Motor neuron (in vitro differentiated cells): Measurements from ENCODE around the gene NFS1. TPM values are rescaled to one million over a fixed set of nuclear protein-coding genes. Genes with fewer than 3 reads are reported as not detected.
"Not testable (repeated sequence)": the region's sequence is repeated elsewhere in the genome, so short reads cannot be mapped to it uniquely, and the experiment has no call there.

ENCODE experiments used
- ATAC-seq, 8 experiments: fragments of 200-7000 bp; cut with Tn5 transposase; replicated peaks in 6 of 8; 2 replicates each; pipeline ENCODE4 v1.8.0; 2021; ENCODE audit warnings: mild to moderate bottlenecking in 8 of 8, moderate library complexity in 8 of 8
- H3K27ac ChIP-seq, 2 donors: fragments of 250-450 bp; sonication (Bioruptor Pico); 2 replicates each; pipeline ENCODE4 v1.9.0; 2021; ENCODE audit warnings: antibody characterized with exemption in 2 of 2, mild to moderate bottlenecking in 2 of 2, moderate library complexity in 1 of 2
- H3K4me1 ChIP-seq, 2 donors: fragments of 250-450 bp; sonication (Bioruptor Pico); replicated peaks in 1 of 2; 2 replicates each; pipeline ENCODE4 v1.6.1; 2021; ENCODE audit warnings: antibody characterized with exemption in 2 of 2, mild to moderate bottlenecking in 2 of 2, moderate library complexity in 1 of 2
- H3K4me3 ChIP-seq, 5 donors: fragments of 250-450 bp; sonication (Bioruptor Pico); 2 replicates each; pipeline ENCODE4 v1.9.0; 2021; ENCODE audit warnings: antibody characterized with exemption in 5 of 5, mild to moderate bottlenecking in 5 of 5, moderate library complexity in 4 of 5
- WGBS, 10 experiments: fragments of 450-650 bp; shearing (Covaris generic); methylation state at CpG; one replicate each; pipeline ENCODE4 v1.0.0; 2022; 5-methylcytosine and 5-hydroxymethylcytosine counted together
- in situ Hi-C, 9 experiments: fragments of 400-800 bp; cut with MboI; loops; one replicate each; pipeline ENCODE4 v1.15.0; 2021; ENCODE audit warnings: low sequenced_read_pairs in 9 of 9, low pct_unique_long_range_greater_than_20kb in 2 of 9; ENCODE audit not compliant: unreplicated experiment in 9 of 9
- total RNA-seq, 8 experiments: library from RNA; unstranded; fragments of 300-600 nt; gene quantifications; 2 replicates each; pipeline versions ENCODE4 v1.2.3 to v1.2.4, GENCODE V29; 2022

The NFS1 gene
- total RNA-seq, 8 experiments from 2014 or later, result 11.1 to 37.2 (median 17.7) TPM

DNA sequence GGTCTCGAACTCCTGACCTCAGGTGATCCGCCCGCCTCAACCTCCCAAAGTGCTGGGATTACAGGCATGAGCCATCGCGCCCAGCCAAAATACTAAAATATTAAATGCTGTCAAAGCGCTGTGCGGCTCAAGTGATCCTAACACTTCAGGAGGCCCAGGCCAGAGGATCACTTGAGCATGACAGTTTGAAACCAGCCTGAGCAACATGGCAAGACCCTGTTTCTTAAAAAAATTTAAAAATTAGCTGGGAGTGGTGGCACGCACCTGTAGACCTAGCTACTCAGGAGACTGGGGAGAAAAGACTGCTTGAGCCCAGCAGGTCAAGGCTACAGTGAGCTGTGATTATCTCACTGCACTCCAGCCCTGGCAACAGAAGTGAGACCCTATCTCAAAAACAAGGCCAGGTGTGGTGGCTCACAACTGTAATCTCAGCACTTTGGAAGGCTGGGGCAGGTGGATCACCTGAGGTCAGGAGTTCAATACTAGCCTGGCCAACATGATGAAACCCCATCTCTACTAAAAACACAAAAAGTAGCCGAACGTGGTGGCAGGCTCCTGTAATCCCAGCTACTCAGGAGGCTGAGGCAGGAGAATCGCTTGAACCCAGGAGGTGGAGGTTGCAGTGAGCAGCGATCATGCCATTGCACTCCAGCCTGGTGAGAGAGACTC, 24.6 kb upstream of the NFS1 start:
- 94 to 100% (median 100%) methylated on average over 1 to 9 of the region's 12 CpGs; no CpG with 5 or more reads in 2 of the 10 experiments for WGBS, 10 experiments
- in situ Hi-C loops, result loop anchor here in 1 of 9 experiments (25.0 kb wide), 1 partner anchor 164 kb away; no protein-coding TSS in a partner anchor
- H3K4me3 ChIP-seq, H3K4me1 ChIP-seq, ATAC-seq, H3K27ac ChIP-seq: not testable (repeated sequence)

DNA sequence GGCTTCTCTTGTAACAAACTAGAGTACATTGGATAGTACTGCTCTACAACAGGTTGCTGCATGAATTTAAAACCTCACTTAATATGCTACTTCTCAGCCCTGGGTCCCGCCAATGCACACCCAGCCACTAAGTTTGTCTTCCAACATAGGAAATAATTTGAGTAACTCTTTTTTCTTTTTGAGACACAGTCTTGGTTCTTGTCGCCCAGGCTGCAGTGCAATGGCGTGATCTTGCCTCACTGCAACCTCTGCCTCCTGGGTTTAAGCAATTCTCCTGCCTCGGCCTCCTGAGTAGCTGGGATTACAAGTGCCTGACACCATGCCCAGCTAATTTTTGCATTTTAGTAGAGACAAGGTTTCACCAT, 24.1 kb upstream of the NFS1 start:
- in situ Hi-C loops, result loop anchor here in 1 of 9 experiments (25.0 kb wide), 1 partner anchor 164 kb away; no protein-coding TSS in a partner anchor
- not testable (repeated sequence) for H3K4me3 ChIP-seq, ATAC-seq, H3K4me1 ChIP-seq, H3K27ac ChIP-seq
- WGBS, 10 experiments, result 75 to 100% (median 100%) methylated on average over 1 to 4 of the region's 4 CpGs

DNA sequence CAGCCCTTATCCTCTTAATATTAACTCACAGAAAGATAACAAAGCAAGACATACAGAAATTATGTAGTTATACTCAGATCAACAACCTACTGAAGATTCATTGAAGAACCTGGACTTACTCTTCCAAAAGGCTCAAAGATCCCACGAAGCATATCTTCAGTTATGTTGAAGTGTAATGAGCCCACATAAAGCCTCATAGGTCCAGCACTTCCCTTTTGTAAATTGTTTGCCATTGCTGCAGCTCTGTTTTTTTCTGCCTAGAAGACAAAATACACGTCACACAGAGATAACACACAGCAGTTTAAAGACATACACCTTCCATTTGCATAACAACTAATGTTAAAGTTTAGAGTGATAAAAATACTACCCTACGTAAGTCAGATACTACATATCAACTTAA, 22.5 kb upstream of the NFS1 start:
- in situ Hi-C loops, result loop anchor here in 1 of 9 experiments (25.0 kb wide), 1 partner anchor 166 kb away; no protein-coding TSS in a partner anchor
- no peak for ATAC-seq
- H3K4me3 ChIP-seq, result no peak overlapping the region
- H3K27ac ChIP-seq, result no peak overlapping the region
- H3K4me1 ChIP-seq, result no peaks in the 10 kb centered on the region
- 83 to 100% (median 100%) methylated on average over 1 to 3 of the region's 3 CpGs; no CpG with 5 or more reads in 1 of the 10 experiments for WGBS, 10 experiments

DNA sequence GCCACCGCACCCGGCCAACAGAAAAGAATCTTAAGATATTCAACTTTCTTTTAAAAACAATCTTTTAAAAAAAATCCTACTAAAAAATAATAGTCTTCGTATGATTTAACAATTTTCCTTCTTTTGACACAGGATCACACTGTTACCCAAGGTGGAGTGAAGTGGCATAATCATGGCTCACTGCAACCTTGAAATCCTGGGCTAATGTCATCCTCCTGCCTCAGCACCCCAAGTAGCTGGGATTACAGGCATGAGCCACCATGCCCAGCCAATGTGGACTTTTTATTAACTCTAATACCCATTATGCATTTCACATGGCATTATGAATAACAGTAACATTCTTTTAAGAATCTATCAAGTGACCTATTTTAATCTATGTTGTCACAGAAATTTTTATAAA, 22.1 kb upstream of the NFS1 start:
- H3K4me3 ChIP-seq, result no peak overlapping the region
- in situ Hi-C loops, result loop anchor here in 1 of 9 experiments (25.0 kb wide), 1 partner anchor 166 kb away; no protein-coding TSS in a partner anchor
- H3K27ac ChIP-seq, result no peak overlapping the region
- ATAC-seq, result no peak
- 58 to 100% (median 100%) methylated on average over 1 to 3 of the region's 3 CpGs; no CpG with 5 or more reads in 2 of the 10 experiments for WGBS, 10 experiments
- no peaks in the 10 kb centered on the region for H3K4me1 ChIP-seq

DNA sequence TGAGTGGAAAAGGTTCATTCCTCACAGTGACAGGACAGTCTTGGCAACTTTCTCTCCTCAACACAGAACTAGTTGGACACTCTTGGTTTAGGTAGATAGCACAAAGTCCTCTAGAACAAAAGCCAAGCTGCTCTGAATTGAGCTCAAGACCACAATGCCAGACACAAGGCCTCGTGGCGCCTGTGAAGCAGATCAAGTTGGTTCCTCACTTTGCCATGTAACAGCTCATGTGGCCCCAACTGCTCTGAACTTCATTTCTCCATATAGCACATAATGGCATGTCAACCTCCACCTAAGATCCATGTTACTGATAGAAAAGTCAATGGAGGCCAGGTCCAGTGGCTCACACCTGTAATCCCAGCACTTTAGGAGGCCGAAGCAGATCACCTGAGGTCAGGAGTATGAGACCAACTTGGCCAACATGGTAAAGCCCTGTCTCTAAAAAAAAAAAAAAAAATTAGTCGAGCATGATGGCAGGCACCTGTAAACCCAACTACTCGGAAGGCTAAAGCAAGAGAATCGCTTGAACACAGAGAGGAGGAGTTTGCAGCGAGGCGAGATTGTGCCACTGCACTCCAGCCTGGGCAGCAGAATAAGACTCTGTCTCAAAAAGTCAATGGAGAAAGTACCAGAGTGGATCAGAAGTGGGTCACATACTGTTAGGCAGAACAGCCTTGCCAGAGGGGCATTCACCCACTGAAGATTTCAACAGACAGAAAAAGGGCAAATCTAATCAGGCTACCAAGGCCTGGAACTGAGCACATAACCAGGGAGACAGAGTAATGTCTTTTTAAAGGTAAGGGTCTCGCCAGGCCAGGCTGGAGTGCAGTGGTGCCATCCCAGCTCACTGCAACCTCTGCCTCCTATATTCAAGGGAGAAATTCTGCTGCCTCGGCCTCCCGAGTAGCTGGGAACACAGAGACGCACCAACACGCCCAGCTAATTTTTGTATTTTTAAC, 21.3 kb upstream of the NFS1 start:
- H3K4me3 ChIP-seq, result no peak overlapping the region
- WGBS, 10 experiments, result 83 to 100% (median 94%) methylated on average over 1 to 10 of the region's 13 CpGs; no CpG with 5 or more reads in 3 of the 10 experiments
- H3K27ac ChIP-seq, result no peak overlapping the region
- no peaks in the 10 kb centered on the region for H3K4me1 ChIP-seq
- no peak for ATAC-seq
- in situ Hi-C loops, result loop anchor here in 1 of 9 experiments (25.0 kb wide), 1 partner anchor 167 kb away; no protein-coding TSS in a partner anchor

DNA sequence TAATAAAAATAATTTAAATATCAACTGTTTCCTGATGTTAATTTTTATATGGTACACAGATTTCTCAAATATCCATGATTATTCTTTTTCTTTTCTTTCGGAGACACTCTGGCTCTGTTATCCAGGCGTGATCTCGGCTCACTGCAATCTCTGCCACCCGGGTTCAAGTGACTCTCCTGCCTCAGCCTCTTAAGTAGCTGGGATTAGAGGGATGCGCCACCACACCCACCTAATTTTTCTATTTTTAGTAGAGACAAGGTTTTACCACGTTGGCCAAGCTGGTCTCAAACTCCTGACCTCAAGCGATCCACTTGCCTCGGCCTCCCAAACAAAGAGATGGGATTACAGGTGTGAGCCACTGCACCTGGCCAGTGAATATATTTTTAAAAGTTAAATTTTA, 20.6 kb upstream of the NFS1 start:
- Histone ChIP-seq H3K4me1 (no peaks in the 10 kb centered on the region), H3K27ac (no peak overlapping the region), H3K4me3 (no peak overlapping the region)
- WGBS, 10 experiments, result 42 to 100% (median 87%) methylated on average over 2 to 7 of the region's 8 CpGs; no CpG with 5 or more reads in 1 of the 10 experiments
- no peak for ATAC-seq
- in situ Hi-C loops, result loop anchor here in 1 of 9 experiments (25.0 kb wide), 1 partner anchor 168 kb away; no protein-coding TSS in a partner anchor

DNA sequence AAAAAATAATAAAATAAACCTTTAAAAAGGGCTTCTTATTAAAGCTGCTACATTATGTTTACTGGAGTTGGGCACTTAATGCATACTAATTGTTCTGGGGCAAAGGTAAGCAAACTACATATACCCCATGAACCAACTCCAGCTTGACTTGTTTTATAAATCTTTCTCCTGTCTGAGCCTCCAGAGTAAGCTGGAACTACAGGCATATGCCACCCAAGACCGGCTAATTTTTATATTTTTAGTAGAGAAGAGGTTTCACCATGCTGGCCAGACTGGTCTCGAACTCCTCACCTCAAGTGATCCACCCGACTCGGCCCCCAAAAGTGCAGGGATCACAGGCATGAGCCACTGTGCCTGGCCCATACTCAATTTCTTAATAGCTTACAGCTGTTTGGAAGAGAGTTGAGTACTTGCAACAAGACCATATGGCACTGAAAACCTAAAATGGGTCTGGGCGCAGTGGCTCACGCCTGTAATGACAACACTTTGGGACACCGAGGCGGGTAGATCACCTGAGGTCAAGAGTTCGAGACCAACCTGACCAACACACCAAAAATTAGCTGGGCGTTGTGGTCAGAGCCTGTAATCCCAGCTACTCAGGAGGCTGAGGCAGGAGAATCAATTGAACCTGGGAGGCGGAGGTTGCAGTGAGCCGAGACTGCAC, 20.0 kb upstream of the NFS1 start:
- Histone ChIP-seq H3K4me1 (no peaks in the 10 kb centered on the region), H3K27ac (no peak overlapping the region), H3K4me3 (no peak overlapping the region)
- 41 to 100% (median 88%) methylated on average over 1 to 10 of the region's 12 CpGs; no CpG with 5 or more reads in 1 of the 10 experiments for WGBS, 10 experiments
- in situ Hi-C loops, result loop anchor here in 1 of 9 experiments (25.0 kb wide), 1 partner anchor 168 kb away; no protein-coding TSS in a partner anchor
- peak in 1 of 8 experiments; percentile 3 for ATAC-seq

DNA sequence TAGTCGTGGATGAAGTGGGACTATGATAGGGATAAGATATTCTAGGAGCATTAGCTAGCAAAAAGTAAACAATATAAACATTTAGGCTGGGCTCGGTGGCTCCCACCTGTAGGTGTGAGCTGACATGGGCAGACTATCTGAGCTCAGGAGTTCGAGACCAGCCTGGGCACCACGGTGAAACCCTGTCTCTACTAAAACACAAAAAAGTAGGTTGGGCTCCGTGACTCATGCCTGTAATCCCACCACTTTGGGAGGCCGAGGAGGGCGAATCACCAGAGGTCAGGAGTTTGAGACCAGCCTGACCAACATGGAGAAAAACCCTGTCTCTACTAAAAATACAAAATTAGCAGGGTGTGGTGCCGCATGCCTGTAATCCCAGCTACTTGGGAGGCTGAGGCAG, 19.2 kb upstream of the NFS1 start:
- in situ Hi-C loops, result loop anchor here in 1 of 9 experiments (25.0 kb wide), 1 partner anchor 169 kb away; no protein-coding TSS in a partner anchor
- WGBS, 10 experiments, result 75 to 100% (median 92%) methylated on average over 1 to 7 of the region's 8 CpGs; no CpG with 5 or more reads in 3 of the 10 experiments
- not testable (repeated sequence) for H3K4me1 ChIP-seq, H3K27ac ChIP-seq, H3K4me3 ChIP-seq
- peak in 1 of 8 experiments; percentile 15 for ATAC-seq

DNA sequence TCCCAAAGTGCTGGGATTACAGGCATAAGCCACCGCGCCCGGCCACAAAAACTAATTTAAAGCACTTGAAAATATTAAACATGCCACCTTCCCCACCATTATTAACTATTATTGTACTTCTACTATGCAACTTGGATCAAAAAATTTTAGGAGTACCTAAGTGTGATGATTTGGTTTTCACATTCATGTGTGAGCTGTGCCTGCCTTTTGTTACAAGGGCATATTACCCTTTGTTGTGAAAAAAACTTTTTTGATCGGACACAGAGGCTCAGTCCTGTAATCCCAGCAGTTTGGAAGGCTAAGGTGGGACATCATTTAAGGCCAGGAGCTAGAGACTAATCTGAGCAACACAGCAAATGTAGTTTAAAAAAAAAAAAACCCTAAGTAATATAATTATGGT, 17.2 kb upstream of the NFS1 start:
- Histone ChIP-seq H3K4me3 (no peak overlapping the region), H3K4me1 (peaks cover 0 to 7% of the 10 kb centered on the region in 2 donors), H3K27ac (no peak overlapping the region)
- 83 to 100% (median 100%) methylated on average over 1 to 3 of the region's 4 CpGs; no CpG with 5 or more reads in 4 of the 10 experiments for WGBS, 10 experiments
- in situ Hi-C loops, result loop anchor here in 1 of 9 experiments (25.0 kb wide), 1 partner anchor 171 kb away; no protein-coding TSS in a partner anchor
- no peak for ATAC-seq

DNA sequence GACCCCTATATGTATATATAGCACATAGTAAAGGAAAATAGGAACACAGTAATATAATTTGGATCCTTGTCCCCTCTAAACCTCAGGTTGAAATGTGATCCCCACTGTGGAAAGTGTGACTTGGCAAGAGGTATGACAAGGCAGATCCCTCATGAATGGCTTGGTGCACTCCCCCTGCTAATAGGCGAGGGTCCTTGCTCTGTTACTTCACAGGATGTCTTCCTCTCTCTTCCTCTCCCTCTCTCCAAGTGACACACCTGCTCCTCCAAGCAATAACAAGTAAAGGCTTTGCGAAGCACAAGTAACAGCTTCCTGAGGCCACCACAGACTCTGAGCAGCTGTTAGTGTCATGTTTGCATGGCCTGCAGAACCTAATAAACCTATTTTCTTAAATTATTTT, 16.5 kb upstream of the NFS1 start:
- Histone ChIP-seq H3K27ac (no peak overlapping the region), H3K4me1 (peaks cover 4 to 8% of the 10 kb centered on the region in 2 donors), H3K4me3 (no peak overlapping the region)
- 60 to 100% (median 94%) methylated on average over 1 to 2 of the region's 2 CpGs; no CpG with 5 or more reads in 2 of the 10 experiments for WGBS, 10 experiments
- ATAC-seq, result no peak
- in situ Hi-C loops, result loop anchor here in 1 of 9 experiments (25.0 kb wide), 1 partner anchor 172 kb away; no protein-coding TSS in a partner anchor

DNA sequence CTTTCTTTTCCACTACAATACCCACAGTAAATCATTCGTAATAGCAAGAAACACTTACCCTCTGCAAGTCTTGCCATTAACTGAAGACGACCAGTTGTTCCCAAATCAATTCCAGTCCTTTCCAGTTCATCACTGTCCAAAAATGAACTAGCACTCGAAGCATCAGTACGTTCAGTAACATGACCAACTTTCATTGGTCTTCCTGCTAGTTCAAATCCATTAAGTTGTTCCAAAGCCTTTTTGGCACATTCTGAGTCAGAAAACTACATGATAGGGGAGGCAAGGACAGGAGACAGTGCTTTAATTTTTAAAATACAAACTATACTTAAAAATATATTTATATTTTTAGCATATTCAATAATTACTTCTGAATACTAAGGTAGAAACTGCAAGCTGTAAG, 15.0 kb upstream of the NFS1 start:
- no peak for ATAC-seq
- no peak overlapping the region for H3K27ac ChIP-seq
- H3K4me1 ChIP-seq, result peaks cover 15 to 17% of the 10 kb centered on the region in 2 donors
- no peak overlapping the region for H3K4me3 ChIP-seq
- 41 to 100% (median 98%) methylated on average over 1 to 4 of the region's 4 CpGs; no CpG with 5 or more reads in 1 of the 10 experiments for WGBS, 10 experiments
- in situ Hi-C loops, result loop anchor here in 1 of 9 experiments (25.0 kb wide), 1 partner anchor 173 kb away; no protein-coding TSS in a partner anchor

DNA sequence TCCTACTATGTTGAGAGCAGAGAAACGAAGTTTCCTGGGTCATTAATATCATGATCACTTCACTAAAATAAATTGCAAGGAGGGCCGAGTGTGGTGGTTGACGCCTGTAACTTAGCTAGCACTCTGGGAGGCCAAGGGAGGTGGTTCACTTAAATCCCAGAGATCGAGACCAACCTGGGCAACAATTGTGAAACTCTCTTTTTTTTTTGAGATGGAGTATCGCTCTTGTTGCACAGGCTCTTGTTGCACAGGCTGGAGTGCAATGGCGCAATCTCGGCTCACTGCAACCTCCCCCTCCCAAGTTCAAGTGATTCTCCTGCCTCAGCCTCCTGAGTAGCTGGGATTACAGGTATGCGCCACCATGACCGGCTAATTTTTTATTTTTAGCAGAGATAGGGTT, 14.0 kb upstream of the NFS1 start:
- not testable (repeated sequence) for H3K4me3 ChIP-seq, H3K27ac ChIP-seq, ATAC-seq
- in situ Hi-C loops, result loop anchor here in 1 of 9 experiments (25.0 kb wide), 1 partner anchor 174 kb away; no protein-coding TSS in a partner anchor
- WGBS, 10 experiments, result 67 to 100% (median 91%) methylated on average over 1 to 8 of the region's 9 CpGs; no CpG with 5 or more reads in 2 of the 10 experiments
- peaks cover 17% of the 10 kb centered on the region in 2 donors for H3K4me1 ChIP-seq
